ENCODE results near the gene ZMIZ1. TPM values are rescaled to one million over a fixed set of nuclear protein-coding genes. Genes with fewer than 3 reads are reported as not detected.

ZMIZ1 gene
- total RNA-seq, 1 donor from 2014 or later = 93.9 TPM

- ChIA-PET CTCF (interaction anchor here (1.0 kb wide), 1 partner anchor 1141 kb away, joined by 5 read pairs; no protein-coding TSS in a partner anchor), POLR2A (no interaction called here)
- H3K27ac Mint-ChIP-seq = no peak overlapping the region
- H3K9me3 Mint-ChIP-seq = peaks cover 8% of the 10 kb centered on the region
- no peak for TF ChIP-seq CTCF (IDR thresholded peaks at IDR 0.05)
- intact Hi-C loops (cut with micrococcal nuclease) = no loop called here
- DNase-seq (no peak), ATAC-seq (ENCODE audit: low read depth) (no peak)
- no peak overlapping the region for H3K4me3 Mint-ChIP-seq
- H3K36me3 Mint-ChIP-seq (ENCODE audit: low read depth) = no peaks in the 10 kb centered on the region
- peaks cover 13% of the 10 kb centered on the region for H3K27me3 Mint-ChIP-seq
- peaks cover under 1% of the 10 kb centered on the region for H3K4me1 Mint-ChIP-seq
Measured at GRCh38 chr10:79188154-79188965, 119.6 kb downstream of the ZMIZ1 start.

GRCh38 chr10:79189181-79189580 is 120.4 kb downstream of the ZMIZ1 start:
- no peak for TF ChIP-seq CTCF (IDR thresholded peaks at IDR 0.05)
- Mint-ChIP-seq H3K4me3 (no peak overlapping the region), H3K9me3 (peaks cover 8% of the 10 kb centered on the region), H3K27ac (no peak overlapping the region), H3K4me1 (peaks cover 8% of the 10 kb centered on the region), H3K36me3 (ENCODE audit: low read depth) (no peaks in the 10 kb centered on the region), H3K27me3 (peaks cover 11% of the 10 kb centered on the region)
- DNase-seq = no peak
- ChIA-PET CTCF (no interaction called here), POLR2A (no interaction called here)
- no peak for ATAC-seq (ENCODE audit: low read depth)
- intact Hi-C loops (cut with micrococcal nuclease) = no loop called here

- Mint-ChIP-seq H3K4me3 (no peak overlapping the region), H3K27ac (no peak overlapping the region), H3K4me1 (peaks cover 14% of the 10 kb centered on the region), H3K9me3 (peaks cover 8% of the 10 kb centered on the region), H3K27me3 (peaks cover 8% of the 10 kb centered on the region), H3K36me3 (ENCODE audit: low read depth) (no peaks in the 10 kb centered on the region)
- POLR2A ChIA-PET = no interaction called here
- intact Hi-C loops (cut with micrococcal nuclease) = loop anchor here (10.0 kb wide), 1 partner anchor 755 kb away; no protein-coding TSS in a partner anchor
- DNase-seq = no peak
- no peak for TF ChIP-seq CTCF (IDR thresholded peaks at IDR 0.05)
- CTCF ChIA-PET = no interaction called here
- no peak for ATAC-seq (ENCODE audit: low read depth)
Measured at GRCh38 chr10:79189853-79190435, 121.2 kb downstream of the ZMIZ1 start.

- ChIA-PET CTCF (no interaction called here), POLR2A (no interaction called here)
- Mint-ChIP-seq H3K4me3 (no peak overlapping the region), H3K4me1 (peaks cover 14% of the 10 kb centered on the region), H3K27me3 (peaks cover 11% of the 10 kb centered on the region), H3K27ac (no peak overlapping the region), H3K36me3 (ENCODE audit: low read depth) (no peaks in the 10 kb centered on the region), H3K9me3 (peaks cover 8% of the 10 kb centered on the region)
- intact Hi-C loops (cut with micrococcal nuclease) = loop anchor here (10.0 kb wide), 1 partner anchor 756 kb away; no protein-coding TSS in a partner anchor
- ATAC-seq (ENCODE audit: low read depth) (no peak), DNase-seq (no peak)
- no peak for TF ChIP-seq CTCF (IDR thresholded peaks at IDR 0.05)
Measured at GRCh38 chr10:79190740-79191261, 122.0 kb downstream of the ZMIZ1 start.
